Fibroblast of villous mesenchyme (primary cell): ENCODE measurements around the gene NHS. TPM values are rescaled to one million over a fixed set of nuclear protein-coding genes. Genes with fewer than 3 reads are reported as not detected.

Experiments used
- DNase-seq: peaks from one replicate; pipeline ENCODE4 v3.0.0-alpha.2; 2010; ENCODE audit warnings: low read depth
- H3K4me3 ChIP-seq: 2 replicates; pipeline ENCODE4 v1.5.1; 2011; ENCODE audit warnings: low read depth, mild to moderate bottlenecking, low read length
- small RNA-seq: library from RNA; depleted of rRNA; stranded (forward); fragments of <200 nt; gene quantifications from one replicate; pipeline ENCODE3, GENCODE V24; 2012
- total RNA-seq: library from RNA; depleted of rRNA; stranded (reverse); fragments of >200 nt; gene quantifications from 2 replicates; pipeline ENCODE4 v1.2.3, GENCODE V29; 2012
- TF ChIP-seq, protein P1 (sequence below): IDR thresholded peaks from 2 replicates; pipeline ENCODE4 v1.5.1; 2012; ENCODE audit warnings: low read depth, mild to moderate bottlenecking, low read length; ENCODE audit not compliant: insufficient read depth

Gene NHS
- total RNA-seq, 1 donor: 5.2 TPM

DNA sequence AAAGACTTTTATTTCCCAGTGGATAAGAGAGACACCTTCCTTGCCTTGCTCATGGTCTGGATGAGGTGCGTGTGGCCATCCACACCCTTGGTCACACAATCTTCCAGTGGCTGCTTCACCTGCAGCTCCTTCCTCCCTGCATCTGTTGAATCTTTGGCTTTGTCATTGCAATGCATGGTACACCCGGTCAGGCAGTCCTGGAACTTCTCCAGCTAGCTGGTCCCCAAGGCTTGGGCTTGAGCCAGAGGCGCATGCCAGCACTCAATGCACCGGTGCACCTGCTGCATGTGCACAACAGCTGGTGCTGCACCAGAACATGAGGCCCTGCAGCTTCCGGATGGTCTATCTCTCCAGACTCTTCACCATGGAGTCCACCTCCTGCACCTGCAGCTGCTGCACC is 394.0 kb downstream of the NHS start:
- TF ChIP-seq, protein P1, sequence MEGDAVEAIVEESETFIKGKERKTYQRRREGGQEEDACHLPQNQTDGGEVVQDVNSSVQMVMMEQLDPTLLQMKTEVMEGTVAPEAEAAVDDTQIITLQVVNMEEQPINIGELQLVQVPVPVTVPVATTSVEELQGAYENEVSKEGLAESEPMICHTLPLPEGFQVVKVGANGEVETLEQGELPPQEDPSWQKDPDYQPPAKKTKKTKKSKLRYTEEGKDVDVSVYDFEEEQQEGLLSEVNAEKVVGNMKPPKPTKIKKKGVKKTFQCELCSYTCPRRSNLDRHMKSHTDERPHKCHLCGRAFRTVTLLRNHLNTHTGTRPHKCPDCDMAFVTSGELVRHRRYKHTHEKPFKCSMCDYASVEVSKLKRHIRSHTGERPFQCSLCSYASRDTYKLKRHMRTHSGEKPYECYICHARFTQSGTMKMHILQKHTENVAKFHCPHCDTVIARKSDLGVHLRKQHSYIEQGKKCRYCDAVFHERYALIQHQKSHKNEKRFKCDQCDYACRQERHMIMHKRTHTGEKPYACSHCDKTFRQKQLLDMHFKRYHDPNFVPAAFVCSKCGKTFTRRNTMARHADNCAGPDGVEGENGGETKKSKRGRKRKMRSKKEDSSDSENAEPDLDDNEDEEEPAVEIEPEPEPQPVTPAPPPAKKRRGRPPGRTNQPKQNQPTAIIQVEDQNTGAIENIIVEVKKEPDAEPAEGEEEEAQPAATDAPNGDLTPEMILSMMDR: no peak
- DNase-seq: no peak
- H3K4me3 ChIP-seq: no peak overlapping the region

GRCh38 chrX:17769701-17770269 is 394.8 kb downstream of the NHS start:
- TF ChIP-seq, protein P1: no peak
- no peak for DNase-seq
- H3K4me3 ChIP-seq: no peak overlapping the region

- no peak overlapping the region for H3K4me3 ChIP-seq
- no peak for DNase-seq
- TF ChIP-seq, protein P1: no peak
Measured at GRCh38 chrX:17773221-17773876, 398.3 kb downstream of the NHS start.

DNA sequence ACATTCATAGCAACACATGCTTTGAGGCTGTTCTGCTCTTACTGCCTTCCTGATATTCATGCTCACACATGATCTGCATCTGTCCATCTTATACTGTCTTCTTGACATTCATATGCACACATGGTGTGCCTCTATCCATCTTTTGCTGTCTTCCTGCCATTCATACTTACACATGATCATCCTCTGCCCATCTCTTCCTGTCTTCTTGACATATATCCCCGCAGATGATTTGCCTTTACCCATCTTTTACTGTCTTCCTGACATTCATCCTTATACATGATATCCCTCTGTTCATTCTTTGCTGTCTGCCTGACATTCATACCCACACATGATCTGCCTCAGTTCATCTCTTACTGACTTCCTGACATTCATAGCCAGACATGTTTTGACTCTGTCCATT is 399.1 kb downstream of the NHS start:
- no peak overlapping the region for H3K4me3 ChIP-seq
- no peak for DNase-seq
- TF ChIP-seq, protein P1: no peak

DNA sequence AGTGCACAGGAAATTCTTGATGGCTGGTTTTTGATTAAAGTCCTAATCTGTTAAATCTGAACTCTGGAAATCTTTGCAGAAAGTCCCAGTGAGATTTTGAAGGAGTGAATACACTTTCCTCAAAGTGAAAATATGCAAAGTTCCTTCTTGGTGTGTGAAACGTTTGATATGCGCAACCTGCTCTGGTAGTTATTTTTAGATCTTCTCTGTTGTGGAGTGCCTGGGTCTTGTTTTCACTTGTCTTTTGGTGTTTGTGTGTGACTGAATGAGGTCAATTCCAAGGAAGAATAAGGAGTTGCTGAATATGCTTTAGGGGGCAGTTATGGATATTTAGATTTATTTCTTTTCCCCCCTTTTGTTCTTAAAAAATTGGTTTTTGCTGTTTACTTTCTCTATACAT is 404.0 kb downstream of the NHS start:
- H3K4me3 ChIP-seq: no peak overlapping the region
- TF ChIP-seq, protein P1: no peak
- no peak for DNase-seq

DNA sequence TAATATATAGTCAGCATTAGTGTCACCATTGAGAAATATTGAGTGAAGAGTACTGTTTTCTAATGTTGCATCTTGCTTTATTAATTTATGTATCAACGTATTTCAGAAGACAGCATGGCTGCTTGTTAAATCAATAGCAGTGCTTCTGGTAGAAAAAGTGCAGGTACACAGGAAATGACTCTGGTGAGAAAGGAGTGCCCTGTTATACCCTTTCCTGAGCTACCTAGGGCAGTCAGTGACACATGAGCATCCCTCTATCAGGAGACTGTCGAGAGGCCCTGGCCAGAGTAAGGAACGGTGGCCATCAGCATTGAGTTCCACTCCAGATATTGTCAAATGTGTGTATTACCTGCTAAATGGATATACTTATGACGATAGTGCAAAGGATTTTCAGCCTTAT is 404.4 kb downstream of the NHS start:
- TF ChIP-seq, protein P1: no peak
- no peak overlapping the region for H3K4me3 ChIP-seq
- no peak for DNase-seq

Small RNAs within 50 kb of the gene (small RNA-seq; reads per million reads assigned to genes)
- gene MIR4768: not detected
- not detected for gene RF01210
